ENCODE measurements around the gene HARS1.
"Not testable (repeated sequence)": the region's sequence is repeated elsewhere in the genome, so short reads cannot be mapped to it uniquely, and the experiment has no call there.

Gene HARS1

GRCh38 chr5:140632366-140633020 lies 58.7 kb downstream of the HARS1 start:
- no peak for DNase-seq

GRCh38 chr5:140631831-140632365 lies 59.3 kb downstream of the HARS1 start:
- no peak for DNase-seq

- no peak for DNase-seq
Observed at GRCh38 chr5:140631036-140631417, 60.1 kb downstream of the HARS1 start.

- DNase-seq: no peak
Observed at GRCh38 chr5:140630292-140631035, 60.7 kb downstream of the HARS1 start.

GRCh38 chr5:140628711-140629110 lies 62.5 kb downstream of the HARS1 start:
- no peak for DNase-seq

GRCh38 chr5:140627972-140628371 lies 63.2 kb downstream of the HARS1 start:
- no peak for DNase-seq

- not testable (repeated sequence) for DNase-seq
Observed at GRCh38 chr5:140624886-140625285, 66.3 kb downstream of the HARS1 start.
